ENCODE measurements around the gene SEC61G.

- TF ChIP-seq CTCF (IDR thresholded peaks at IDR 0.05) (no peak), CEBPB (IDR thresholded peaks at IDR 0.05) (no peak), MAX (IDR thresholded peaks at IDR 0.05) (no peak), ZNF302 (CRISPR knock-in tag; IDR thresholded peaks at IDR 0.05) (no peak), RAD21 (conservative IDR thresholded peaks at IDR 0.05 in 1 of 2, IDR thresholded peaks at IDR 0.05 in 1 of 2) (no peak), POLR2A (IDR thresholded peaks at IDR 0.05; ENCODE audit: low read length) (no peak), JUN (IDR thresholded peaks at IDR 0.05) (no peak)
Measured at GRCh38 chr7:54729107-54729506, 29.9 kb downstream of the SEC61G start.
